Umbilical cord (tissue), 2 donors: ENCODE measurements around the gene CLASP1. TPM values are rescaled to one million over a fixed set of nuclear protein-coding genes. Genes with fewer than 3 reads are reported as not detected.
"Not testable (repeated sequence)": the region's sequence is repeated elsewhere in the genome, so short reads cannot be mapped to it uniquely, and the experiment has no call there.

Experiments used
- DNase-seq: peaks from one replicate; pipeline ENCODE4 v3.0.0-alpha.2; 2015; ENCODE audit warnings: low spot score
- total RNA-seq: library from RNA; depleted of rRNA; stranded (reverse); fragments of >200 nt; gene quantifications from one replicate; pipeline ENCODE4 v1.2.3, GENCODE V29; 2014; ENCODE audit warnings: low replicate concordance; ENCODE audit not compliant: insufficient read depth

CLASP1 gene
- total RNA-seq, 1 donor from 2014 or later, result 38.8 TPM

DNA sequence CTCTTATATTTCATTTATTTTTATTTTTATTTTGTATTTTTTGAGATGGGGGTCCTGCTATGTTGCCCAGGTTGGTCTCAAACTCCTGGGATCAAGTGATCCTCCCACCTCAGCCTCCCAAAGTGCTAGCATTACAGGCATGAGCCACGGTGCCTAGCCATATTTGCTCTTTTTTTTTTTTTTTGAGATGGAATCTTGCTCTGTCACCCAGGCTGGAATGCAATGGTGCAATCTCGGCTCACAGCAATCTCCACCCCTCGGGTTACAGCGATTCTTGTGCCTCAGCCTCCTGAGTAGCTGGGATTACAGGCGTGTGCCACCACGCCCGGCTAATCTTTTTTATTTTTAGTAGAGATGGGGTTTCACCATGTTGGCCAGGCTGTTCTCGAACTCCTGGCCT, 317.9 kb downstream of the CLASP1 start:
- not testable (repeated sequence) for DNase-seq

DNA sequence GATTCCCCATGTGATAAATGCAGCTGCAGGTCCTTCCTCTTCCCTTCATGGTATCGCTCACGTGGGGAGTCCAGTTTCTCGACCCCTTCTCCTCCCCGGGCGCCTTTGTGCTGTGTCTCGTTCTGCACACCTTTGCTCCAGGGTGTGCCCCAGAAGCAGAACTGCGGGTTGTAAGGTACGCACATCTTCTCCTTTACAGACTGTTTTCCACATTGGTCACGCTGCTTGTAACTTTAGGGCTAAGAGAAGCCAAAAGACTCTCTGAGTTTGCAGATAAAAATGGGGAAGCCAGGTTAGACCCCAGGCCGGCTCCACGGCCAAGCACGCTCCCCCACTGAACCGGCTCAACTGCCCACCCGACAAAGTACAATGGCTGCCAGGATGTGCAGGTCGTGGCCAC, 318.3 kb downstream of the CLASP1 start:
- no peak for DNase-seq

DNA sequence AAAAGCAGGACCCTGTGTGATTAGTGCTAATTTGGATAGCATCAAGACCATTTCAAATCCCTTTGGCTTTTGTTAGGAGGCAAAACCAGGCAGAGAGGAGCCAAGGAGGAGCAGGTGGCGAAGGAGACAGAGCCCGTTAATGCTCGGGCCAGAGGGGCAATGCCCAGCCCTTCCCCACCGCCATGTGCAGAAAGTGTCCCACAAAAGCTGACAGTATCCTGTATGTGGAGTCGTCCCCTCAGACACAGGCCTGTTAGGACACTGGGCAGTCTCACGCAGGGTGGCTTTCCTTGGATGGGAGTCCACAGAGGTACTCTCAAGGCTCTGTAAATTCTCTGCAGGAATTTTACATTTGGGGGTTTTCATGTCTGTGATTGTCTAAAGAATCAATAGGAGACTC, 319.5 kb downstream of the CLASP1 start:
- DNase-seq, result no peak

DNA sequence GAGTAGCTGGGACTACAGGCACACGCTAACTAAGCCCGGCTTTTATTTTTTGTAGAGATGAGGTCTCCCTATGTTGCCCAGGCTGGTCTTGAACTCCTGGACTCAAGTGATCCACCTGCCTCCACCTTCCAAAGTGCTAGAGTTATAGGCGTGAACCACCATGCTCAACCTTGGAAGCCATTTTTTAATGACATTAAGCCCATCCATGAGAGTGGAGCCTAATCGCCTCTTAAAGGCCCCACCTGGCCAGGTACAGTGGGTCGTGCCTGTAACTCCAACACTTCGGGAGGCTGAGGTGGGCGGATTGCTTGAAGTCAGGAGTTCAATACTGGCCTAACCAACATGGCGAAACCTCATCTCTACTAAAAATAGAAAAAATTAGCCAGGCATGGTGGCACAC, 322.6 kb downstream of the CLASP1 start:
- DNase-seq, result no peak

DNA sequence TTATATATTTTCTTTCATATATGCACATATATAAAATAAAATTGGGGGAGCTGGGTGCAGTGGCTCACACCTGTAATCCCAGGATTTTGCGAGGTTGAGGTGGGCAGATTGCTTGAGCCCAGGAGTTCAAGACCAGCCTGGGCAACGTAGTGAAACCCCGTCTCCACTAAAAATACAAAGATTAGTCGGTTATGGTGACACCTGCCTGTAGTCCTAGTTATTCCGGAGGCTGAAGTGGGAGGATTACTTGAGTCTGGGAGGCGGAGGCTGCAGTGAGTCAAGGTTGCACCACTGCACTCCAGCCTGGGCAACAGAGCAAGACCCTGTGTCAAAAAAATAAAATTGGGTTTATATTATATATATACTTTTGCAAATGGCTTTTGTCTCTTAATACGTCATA, 324.7 kb downstream of the CLASP1 start:
- no peak for DNase-seq

DNA sequence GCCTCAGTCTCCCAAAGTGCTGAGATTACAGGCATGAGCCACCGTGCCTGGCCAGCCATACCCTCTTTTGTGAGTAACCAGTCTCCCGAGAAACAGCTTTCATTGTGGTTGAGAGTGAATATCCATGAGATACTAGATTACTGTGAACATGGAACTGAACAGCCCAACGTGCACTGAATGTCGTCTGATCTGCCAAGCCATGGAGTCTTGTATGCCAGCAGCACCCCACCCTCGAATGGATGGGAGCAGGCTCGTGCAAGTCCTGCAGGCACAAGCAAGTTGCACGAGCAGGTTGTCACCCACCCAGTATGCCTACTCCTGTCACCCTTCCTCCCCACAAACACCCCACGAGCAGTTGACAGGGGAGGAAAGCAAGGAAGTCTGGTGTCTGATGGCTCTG, 327.8 kb downstream of the CLASP1 start:
- DNase-seq, result no peak

DNA sequence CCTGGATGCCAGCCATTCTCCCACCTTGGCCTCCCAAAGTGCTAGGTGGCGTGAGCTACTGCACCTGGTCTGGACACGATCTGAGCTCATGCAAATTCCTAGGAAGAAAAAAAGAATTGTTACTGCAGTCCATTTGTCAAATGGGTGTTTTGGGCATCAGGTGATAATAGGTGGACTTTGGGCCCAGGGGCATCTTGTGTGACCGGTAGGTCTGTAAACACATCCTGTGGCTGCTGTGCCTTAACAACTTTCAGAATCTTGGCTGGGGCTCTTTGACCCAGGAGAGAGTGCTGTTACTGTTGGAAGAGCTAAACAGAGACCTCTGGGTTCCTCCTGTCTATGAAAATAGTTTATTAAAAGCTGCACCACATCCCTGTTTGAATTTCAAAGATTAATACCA, 329.3 kb downstream of the CLASP1 start:
- no peak for DNase-seq

DNA sequence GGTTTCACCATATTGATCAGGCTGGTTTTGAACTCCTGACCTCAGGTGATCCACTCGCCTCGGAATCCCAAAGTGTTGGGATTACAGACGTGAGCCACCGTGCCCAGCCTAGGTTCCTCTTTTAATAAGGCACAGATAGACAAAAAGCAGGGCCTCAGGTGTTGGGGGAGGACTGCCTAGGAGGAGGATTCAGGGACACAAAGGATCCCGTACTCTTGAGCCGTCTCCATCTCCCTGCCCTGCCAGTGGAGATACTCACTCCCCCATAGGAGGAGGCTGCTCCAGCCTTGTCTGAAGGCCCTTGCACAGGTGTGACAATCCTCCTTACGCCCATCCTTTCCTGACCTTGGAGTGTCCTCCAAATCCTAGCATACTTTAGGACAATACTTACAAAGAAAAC, 332.3 kb downstream of the CLASP1 start:
- DNase-seq, result no peak

DNA sequence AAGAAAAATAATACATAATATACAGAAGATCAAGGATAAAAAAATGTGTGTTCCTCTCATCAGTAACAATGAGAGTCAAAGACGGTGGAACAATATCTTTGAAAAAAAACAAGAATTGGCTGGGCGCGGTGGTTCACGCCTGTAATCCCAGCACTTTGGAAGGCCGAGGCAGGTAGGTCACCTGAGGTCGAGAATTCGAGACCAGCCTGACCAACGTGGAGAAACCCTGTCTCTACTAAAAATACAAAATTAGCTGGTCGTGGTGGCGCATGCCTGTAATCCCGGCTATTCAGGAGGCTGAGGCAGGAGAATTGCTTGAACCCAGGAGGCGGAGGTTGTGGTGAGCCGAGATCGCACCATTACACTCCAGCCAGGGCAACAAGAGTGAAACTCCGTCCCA, 335.6 kb downstream of the CLASP1 start:
- DNase-seq, result not testable (repeated sequence)

DNA sequence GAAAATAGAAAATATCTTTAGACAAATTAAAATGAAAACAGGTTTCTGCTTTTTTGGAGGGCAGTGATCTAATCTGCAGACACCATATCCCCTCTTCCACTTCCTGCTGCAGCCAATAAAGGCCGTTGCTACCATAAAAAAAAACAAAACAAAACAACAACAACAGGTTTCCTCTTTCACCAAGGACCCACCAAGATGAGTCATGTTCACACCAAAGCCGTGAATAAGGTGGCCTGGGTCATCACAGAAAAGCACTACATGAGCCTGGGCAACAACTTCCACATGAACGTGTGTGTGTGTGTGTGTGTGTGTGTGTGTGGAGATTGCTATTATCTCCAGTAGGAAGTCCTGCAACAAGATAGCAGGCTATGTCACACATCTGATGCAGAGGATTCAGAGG, 339.5 kb downstream of the CLASP1 start:
- DNase-seq, result no peak

DNA sequence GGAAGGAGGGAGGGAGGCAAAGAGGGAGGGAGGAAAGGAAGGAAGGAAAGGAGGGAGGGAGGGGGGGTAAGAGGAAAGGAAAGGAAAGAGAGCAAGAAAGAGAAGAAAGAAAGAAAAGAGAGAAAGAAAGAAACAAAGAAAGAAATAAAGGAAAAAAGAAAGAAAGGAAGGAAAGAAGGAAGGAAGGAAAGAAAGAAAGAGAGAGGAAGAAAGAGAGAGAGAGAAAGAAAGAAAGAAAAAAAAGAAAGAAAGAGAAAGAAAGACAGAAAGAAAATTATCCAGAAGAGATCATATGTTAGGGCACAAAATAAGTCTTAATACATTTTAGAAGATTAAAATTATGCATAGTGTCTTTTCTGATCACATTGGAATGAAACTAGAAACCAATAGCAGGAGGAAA, 339.9 kb downstream of the CLASP1 start:
- DNase-seq, result no peak

DNA sequence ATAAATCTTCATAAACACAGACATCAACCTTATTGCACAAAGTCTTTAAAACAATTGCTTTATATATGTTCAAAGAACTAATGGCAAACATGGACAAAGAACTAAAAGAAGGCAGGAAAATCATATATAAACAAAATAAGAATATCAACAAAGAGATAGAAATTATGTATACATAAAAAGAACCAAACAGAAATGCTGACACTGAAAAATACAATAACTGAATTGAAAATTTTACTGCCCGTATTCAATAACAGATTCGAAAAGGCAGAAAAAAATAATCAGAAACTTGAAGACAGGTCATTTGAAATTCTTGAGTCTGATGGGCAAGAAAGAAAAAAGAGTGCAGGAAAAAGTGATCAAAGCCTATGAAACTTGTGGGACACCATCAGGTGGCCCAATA, 342.2 kb downstream of the CLASP1 start:
- no peak for DNase-seq

DNA sequence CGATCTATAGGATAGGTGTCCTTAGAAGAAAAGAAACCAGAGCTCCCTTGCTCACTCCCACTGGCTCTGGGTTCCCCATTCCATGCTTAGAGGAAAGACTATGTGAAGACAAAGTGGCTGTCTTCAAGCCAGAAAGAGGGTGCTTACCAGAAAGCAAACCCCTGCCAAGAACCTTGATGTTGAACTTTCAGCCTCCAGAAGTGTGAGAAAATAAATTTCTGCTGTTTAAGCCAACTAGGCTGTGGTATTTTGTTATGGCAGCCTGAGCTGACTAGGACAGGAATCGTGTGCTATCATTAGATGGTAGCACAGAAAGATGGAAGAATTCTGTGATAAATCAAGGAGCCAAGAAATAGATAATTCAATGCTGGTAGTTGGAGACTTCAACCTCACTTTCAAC, 344.3 kb downstream of the CLASP1 start:
- no peak for DNase-seq

DNA sequence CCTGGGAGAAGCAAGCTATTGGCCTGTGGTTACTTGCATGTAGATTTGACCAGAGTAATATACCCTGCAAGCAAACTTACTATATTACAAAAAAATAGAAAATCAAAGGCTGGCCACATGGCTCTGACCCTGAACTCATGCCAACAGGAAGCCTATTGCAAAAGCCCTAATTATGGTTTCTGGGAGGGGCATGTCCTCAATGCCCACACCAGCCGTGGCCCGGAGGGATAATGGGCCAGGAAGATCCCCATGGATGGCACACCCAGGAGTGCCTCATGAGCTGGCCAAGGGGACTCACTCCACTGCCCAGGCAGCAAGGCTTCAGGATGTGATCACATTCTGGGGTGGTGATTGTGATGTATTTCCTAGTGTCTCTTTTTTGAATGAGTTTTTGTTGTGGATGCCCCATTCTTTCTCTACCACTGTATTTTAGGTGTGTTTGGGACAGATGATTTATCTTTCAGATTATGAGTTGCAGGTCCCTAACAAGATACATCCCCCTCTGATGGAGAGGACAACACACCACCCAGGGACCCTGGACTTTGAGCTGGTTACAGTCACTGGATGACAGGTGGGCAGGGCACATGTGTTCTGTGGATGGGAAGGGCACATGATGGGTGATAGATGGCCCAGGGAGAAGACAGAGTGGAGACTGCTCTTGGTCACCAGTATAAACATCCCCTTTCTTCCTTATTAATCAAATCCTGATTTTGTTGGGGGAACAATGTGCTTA, 345.6 kb downstream of the CLASP1 start:
- DNase-seq, result no peak

DNA sequence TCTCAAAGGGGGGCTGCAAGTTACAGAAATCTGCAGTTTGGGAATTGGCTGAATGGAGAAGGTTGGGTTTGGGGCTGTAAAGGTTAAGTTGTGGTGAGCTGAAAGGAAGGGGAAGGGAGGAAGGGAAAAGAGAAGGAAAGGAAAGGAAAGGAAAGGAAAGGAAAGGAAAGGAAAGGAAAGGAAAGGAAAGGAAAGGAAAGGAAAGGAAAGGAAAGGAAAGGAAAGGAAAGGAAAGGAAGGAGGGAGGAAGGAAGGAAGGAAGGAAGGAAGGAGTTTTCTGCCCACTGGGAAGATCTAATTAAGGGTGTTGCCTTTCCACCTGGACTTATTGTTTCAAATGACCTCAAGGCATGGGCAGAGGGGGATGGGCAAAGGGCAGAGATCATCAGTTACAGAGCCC, 348.1 kb downstream of the CLASP1 start:
- not testable (repeated sequence) for DNase-seq

DNA sequence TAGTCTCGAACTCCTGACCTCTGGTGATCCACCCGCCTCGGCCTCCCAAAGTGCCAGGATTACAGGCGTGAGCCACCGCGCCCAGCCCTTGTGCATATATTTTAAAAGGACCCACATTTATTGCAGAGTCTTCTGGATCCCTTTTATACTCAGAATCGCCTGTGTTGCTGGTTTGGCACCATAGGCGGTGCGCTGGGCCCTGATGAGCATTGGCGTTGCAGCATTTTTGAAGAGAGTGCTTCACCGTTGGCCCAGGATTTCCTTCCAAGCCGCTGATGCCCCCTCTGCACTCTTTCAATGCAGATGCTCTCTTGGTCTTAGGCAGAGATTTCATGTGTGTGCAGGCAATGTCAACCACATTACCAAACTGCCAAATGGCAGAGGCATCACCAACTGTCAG, 350.8 kb downstream of the CLASP1 start:
- no peak for DNase-seq

DNA sequence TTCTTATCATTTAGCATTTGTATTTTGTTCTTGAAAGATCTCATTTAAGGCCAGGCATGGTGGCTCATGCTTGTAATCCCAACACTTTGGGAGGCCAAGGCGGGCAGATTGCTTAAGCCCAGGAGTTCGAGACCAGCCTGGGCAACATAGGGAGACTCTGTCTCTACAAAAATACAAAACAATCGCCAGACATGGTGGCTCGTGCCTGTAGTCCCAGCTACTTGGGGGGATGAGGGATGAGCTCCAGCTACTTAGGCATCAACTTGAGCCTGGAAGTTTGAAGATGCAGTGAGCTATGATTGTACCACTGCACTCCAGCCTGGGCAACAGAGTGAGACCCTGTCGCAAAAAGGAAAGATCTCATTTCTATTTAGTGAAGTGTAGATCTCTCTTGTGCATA, 351.4 kb downstream of the CLASP1 start:
- not testable (repeated sequence) for DNase-seq

DNA sequence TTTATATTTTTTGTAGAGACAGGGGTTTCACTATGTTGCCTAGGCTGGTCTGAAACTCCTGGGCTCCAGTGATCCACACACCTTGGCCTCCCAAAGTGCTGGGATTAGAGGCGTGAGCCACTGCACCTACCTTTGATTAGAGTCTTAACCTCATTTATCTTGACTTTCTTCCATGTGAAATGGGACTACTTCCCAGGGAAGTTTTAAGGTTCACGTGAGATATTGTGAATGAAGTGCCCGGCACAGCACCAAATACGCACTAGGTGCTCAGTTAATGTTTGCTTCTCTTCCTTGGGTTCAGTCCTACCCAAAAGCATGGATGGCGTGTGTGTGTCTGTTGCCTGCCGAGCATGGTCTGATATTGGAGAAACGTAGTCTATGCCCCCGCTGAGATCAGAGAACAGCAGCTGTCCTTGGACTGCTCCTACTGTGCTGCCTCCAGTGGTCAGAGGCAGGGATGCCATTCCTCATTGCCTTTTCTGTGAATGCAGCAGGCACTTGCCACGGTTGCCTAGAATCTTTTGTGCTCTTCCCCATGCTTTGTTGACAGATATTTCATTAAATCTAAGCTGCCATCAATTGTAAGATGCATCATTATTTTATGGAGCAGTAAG, 351.9 kb downstream of the CLASP1 start:
- peak; percentile 27 for DNase-seq

DNA sequence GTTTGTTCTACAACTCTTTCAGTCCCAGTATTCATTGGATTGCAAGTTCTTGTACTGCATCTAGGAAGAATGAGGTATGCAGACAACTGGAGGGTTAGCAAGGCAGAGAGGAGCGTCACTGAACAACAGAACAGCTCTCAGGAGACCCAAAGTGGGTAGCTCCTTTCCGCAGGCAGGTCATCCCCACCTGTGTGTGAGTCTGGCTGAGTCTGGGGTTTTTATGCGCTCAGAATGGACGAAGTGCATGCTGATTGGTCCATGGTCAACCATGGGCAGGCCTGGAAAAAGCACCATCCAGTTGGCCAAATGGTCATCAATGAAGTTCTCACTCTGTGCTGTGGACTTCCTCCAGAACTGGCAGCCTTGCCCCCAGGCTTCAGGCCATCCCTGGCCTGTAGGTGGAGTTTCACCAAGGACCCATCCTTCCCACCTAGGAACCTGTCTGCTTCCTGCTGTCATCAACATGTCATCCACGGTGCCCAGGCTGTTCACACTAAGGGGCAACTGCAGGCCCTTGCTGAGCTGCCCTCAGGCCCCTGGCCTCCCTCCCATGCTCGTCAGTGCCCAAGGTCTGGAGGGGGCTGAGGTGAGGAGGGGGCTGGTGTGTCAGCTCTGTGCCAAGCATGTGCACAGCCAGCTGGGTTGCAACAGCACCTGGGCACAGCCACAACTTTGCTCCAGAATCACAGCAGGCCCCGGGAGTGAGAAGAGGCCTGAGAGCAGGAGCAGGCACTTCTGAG, 353.2 kb downstream of the CLASP1 start:
- DNase-seq, result no peak

DNA sequence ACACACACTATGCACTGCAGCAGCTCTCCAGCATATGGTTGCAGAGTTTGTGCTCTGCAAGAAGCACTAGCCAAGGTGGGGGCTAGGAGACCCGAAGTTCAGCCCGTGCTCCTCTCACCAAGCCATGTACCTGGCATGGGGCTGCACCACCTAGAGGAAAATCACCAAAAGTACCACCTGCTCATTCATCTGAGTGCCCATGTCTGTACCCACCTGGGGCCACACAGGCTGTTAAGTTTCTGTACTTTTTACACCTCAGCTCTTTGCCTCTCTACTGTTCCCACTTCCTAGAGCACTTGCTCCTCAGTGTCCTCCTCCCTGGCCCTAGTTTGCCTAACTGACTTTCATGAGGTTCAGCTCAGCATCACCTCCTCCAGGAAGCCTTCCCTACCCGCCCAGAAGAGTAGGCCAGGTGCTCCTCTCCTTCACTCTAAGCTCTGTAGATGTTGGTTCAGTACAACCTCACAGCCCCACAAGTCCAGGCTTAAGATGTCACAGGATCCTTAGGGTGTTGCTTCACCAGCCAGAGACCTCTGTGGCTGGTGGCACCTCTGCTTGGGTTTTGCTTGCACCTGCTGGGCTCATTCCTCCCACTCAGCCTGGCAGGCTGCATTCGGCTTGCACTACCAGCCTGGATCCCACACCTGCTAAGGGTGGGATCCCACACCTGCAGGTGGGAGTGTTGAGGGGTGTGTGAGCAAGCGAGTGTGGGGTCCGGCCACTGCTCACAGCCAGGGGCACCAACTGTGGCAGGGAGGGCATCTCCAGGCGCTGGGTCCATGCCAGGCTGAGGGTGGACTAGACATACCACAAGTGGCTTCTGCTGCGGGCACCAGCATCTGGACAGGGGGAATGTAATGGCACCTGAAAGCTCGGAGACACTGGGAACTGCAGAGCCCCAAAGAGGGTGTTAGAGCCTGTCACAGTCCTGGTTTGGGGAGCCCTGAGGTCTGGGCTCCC, 354.1 kb downstream of the CLASP1 start:
- no peak for DNase-seq

DNA sequence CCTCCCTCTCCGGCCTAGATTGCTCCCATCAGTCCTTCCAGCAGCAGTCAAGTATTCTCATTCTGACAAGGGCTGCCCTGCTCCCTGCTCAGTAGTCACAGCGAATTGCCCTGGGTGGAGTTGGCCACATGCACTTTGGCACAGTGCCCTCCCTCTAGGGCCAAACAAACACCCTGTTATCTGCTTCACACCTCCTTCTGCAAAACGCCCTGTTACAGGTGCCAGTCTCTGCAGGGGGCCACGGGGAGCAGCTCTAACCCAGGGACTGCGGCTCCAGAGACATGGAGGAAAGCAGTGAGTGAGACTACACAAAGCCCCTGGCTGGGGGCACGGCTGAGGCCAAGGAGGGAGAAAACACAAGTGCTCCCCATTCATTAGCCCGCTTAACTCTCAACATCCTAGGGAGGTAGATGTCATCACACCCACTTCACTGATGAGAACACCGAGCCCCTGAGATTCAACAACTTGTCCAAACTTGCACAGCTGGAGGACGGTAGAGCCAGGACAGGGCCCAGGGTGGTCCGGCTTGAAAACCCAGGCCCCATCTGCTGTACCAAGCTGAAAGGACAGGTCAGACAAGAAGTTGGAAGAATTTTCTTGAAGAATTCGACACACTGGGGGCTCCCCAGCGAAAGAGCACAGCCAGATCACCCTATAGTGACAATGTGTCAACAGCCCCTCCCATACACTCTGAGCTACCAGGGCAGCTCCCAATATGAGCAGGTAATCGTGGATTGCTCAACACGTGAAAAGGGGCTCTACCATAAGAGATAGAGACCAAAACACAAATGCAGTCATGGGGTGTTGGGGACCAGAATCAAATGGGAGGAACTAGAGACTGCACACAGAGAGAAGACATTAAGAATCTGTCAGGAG, 355.6 kb downstream of the CLASP1 start:
- DNase-seq, result no peak
